Activated CD8-positive, alpha-beta memory T cell treated with anti-CD3 and anti-CD28 coated beads, Interleukin-2, amount 50 U/mL, for 24 hours (primary cell): ENCODE measurements around the gene SIGMAR1.

Experiments used
- DNase-seq: peaks from one replicate; pipeline ENCODE4 v3.0.0-alpha.2; 2020; ENCODE audit errors: extremely low read depth

Gene SIGMAR1

DNA sequence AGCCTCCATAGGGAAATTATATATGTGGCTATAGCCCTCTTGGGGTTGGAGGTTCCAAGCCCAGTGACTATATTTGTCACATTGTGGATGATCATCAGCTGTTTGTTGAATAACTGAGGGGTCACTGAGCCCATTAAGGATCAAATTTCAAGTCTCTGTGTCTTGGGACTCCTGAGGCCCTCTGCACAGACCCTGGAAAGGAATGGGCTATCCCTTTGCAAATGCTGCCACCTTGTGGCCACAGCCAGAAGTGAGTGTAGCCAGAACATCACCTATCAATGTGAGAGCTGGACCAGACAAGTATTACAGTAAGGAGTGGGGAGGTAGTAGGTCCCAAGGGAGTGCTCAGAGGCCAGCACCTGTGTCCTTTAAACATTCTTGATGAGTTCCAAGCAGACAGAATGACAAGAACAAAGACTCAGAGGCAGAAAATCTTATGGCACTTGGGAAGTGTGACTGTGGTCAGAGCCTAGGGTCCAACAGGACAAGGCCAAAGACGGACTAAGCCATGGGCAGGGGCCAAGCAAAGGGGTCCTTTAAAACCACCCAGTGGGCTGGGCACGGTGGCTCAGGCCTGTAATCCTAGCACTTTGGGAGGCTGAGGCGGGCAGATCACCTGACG lies 33.9 kb downstream of the SIGMAR1 start:
- peak; percentile 49 for DNase-seq

DNA sequence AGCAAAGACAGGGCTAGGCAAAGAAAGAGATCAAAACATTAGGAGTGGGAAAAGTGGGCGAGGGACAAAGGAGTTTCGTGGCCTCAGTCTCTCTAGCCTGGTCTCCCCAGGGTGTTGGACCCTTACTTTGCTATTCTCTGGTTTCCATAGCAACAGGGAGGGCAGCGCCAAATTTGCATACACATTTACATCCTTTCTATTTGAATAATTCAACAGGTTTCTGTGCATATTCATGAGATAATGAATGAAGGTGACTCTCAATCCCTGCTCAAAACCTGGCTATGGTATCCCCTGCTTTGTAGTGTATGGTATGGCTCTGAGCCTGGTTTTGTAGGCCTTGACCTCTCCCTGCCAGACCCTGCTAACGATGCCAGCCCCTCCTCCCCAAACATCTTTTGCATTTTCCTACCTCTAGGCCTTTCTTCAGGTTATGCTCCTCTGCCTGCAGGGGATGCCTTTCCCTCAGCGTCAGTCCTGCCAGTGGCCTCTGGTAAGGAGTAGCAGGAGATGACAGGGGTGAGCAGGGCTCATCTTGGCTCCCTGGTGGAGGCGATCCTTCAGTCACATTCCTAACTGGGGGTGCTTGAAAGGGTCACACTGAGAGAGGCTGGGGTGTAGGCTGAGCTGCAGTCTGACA lies 35.5 kb downstream of the SIGMAR1 start:
- no peak for DNase-seq

DNA sequence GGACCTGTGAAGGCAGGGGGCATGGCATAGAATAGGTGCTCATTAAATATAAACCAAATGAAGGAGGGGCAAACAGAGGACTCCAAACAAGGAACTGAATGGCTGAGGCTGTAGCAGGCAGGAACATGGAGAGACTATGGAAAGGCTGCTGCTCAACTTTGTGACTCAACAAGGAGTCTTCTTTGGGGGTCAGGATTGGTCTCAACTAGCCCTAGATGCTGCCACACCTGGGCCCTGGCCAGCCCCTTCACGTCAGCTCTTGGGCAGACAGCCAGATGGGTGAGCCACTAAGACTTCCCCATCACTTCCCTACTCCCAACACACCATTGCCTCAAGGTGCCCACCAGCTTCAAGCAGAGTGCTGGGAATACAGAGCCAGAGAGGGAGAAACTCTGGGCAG lies 36.7 kb downstream of the SIGMAR1 start:
- DNase-seq, result no peak

GRCh38 chr9:34599546-34599945 lies 38.0 kb downstream of the SIGMAR1 start:
- DNase-seq, result no peak

DNA sequence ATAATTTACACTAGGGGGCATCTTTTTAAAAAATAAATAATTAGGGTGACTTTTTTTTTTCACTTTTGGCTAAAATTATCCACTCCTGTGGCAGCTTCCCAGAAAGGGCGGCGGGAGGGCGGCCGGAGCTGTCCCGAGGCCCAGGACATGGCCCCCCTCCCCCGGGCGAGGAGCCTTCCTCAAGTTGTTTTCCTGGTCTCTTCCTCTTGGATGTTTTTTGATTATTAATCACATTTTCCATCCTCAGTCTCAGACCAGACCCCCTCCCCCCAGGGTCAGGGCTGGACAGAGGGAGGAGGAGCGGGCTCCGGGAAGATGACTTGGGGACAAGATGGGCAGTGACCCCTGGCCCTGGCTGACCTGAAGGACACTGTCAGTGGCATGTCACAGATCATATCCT lies 43.4 kb downstream of the SIGMAR1 start:
- no peak for DNase-seq

- DNase-seq, result no peak
These were observed 44.5 kb downstream of the SIGMAR1 start for GRCh38 chr9:34592895-34593601.

DNA sequence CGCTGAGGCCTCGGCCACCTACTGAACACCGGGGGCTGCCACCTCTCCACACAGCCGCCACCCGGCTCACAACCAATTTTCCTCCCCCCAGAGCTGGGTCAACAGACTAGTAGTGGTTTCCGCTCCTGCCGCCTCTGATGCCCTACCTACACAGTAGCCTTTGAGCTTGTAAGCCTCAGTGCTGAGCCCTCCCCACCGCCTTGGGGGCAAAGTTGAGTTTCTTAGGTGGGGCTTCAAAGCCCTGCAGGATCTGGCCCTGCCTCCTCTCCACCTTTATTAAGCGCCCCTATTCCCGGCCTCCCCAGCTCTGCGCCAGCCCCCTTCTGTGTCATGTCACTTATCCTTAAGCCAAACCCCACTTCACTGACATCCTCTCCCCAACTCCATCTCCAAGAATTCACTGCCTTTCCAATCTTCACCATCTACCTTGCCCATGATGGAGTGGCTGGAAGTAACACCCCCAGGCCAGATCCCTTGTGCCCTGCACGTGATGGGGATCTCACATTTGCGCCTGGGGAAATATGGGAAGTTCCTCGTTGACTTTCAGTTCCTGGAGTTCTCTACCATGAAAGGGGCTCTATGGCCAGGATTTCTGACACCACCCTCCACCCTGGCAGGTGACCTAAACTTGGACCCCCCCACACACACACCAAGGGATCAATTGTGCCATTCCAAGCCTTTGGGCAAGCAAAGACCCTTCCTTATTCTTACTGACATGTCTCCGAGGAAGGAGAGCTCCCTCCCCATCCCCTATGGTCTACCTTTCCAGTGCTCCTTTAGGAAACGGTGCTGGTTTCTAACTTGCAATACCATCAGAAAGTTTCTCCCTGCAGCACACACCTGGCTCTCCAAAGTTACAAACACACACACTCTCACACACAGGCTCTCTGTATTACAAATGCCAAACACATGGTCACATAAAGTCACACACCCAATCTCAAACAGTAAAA lies 45.4 kb downstream of the SIGMAR1 start:
- DNase-seq, result no peak

- peak; percentile 40 for DNase-seq
These were observed 46.2 kb downstream of the SIGMAR1 start for GRCh38 chr9:34591248-34591916.

DNA sequence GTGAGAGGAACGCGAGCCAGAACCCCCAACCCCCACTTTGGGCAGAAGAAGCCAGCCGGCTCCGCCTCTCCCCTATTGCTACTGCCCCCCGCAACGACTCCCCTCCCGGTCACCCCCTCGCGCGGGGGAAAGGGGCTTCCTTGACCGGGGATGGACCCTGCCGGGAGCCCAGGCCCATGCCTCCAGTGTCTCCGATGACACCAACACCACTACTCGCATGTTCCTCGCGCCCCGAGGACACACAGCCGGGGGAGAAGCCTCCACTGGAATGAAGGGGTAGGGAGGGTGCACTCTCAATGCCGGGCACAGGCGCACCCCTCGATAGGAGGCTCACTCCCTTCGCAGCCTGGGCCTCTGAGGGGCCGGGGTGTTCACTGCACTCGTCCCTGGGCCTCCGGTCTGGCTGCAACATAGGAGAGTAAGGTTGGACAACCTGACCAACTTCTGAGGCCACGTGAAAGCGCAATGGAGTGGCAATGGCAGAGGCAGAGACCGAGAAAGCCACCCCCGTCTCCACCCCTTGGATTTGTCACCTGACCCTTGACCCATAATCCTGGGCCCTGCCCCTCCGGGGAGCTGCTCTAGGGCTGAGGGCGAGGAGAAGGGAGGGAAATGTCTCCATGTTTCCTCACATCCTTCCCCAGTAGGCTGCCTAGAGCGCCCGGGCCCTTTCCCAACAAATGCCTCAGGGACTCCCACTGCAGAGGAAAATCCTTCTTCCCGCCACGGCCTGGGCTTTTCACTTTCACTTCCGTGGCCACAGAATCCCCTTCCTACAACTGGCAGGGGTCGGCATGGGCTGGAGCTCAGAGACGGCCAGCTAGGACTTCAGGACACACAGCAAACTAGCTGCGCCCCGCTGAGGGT lies 47.0 kb downstream of the SIGMAR1 start:
- no peak for DNase-seq

- DNase-seq, result no peak
These were observed 47.8 kb downstream of the SIGMAR1 start, which contains the start of gene CNTFR for GRCh38 chr9:34589636-34590380. Gene CNTFR (minus strand): TSS chr9:34589724. CDS start chr9:34568981, 20,743 bp downstream.

DNA sequence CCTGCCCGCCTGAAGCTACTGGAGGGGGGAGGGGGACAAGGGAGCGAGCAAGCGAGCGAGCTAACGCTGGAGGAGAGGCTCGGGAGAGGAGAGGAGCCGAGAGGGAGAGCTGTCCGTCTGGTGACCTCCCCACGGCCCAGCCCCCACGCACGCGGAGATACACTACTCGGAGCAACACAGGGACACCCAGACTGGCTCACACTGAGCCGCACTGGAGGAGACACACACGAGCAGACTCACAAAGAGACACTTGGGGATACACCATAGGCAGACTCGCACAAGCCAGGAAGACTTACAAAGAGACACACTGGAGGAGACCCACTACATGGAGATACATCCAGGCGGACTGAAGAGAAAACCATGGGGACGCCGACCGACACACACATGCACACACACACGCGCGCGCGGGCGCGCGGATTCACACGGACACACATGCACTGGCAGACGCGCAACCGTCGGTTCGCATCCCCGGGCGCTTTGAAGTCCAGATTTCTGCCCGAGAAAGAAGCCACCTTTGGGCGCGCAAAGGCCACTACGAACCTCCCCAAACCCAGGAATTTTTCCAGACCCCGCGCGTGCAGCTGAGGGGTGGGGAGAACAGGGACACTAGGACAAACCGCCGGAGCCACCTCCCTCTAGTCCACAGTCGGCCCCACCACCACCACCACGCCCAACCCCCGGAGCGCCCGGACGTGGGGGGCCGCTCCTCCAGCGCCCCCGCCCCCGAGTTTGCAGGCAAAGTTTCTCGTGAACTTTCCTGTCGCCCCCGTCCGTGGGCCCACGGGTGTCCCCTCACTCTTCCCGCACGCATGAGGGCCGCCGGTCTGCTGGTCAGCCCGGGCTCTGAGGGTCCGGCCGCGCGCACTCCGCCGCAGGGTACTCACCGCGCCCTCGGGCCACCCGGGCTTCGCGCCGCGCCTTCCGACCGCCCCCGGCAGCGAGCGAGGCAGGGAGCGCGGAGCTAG lies 48.6 kb downstream of the SIGMAR1 start:
- DNase-seq, result no peak

DNA sequence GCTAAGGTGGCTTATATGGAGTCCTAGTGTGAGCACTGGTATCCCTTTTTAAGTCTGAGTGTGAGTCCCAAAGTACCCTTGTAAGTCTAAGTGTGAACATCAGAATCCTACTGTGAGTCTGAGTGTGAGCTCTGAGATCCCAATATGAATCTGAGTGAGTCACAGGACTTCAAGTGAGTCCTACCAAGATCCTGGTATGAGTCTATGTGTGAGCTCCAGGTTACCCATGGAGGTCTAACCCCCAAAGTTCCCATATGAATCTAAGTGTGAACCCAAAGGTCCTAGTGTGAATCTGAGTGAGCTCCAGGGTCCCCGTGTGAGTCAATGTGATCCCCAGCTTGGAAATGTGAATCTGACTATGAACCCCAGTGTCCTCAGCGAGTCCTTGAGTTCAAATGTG lies 50.3 kb downstream of the SIGMAR1 start:
- DNase-seq, result no peak

DNA sequence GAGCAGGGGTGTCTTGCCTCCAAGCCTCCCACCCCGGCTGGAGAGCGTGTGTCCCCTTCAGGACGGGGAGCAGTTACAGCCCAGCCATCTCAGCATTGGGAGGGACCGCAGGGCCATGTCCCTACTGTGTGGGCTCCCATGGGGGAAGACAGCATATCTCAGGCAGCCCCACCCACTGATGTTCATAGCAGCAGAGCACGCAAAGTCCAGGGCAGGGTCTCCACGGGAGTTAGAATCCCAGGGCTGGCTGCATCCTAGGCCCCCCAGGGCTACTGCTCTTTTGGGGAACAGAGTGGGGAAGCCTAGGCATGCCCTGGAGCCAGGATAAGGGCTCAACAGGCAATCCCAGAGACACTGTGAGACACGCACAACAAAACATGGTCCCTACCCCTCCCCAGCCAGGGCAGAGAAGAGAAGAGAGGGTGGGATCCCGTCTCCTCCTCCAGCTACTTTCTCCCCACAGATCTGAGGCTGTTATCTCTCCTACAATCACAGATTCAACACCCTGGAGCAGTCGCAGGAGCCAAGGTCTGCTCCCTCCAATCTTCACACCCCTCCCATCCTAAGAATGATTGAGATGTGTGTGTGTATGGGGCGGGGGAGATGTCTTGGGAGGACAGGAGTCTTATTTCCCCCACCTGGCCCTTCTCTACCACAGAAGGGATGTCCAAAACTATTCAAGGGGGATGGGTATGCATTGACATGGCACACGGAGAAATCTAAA lies 51.5 kb downstream of the SIGMAR1 start:
- no peak for DNase-seq

GRCh38 chr9:34584970-34585369 lies 52.6 kb downstream of the SIGMAR1 start:
- no peak for DNase-seq
